Right atrium auricular region (tissue), 2 donors: ENCODE results near the gene NEK10. TPM values are rescaled to one million over a fixed set of nuclear protein-coding genes. Genes with fewer than 3 reads are reported as not detected.
A peak's percentile ranks its signal among the peaks of the same experiment; 100 is the strongest.

Source experiments
- DNase-seq: peaks from one replicate; pipeline ENCODE4 v3.0.0-alpha.2; 2019; ENCODE audit warnings: low spot score
- H3K27ac ChIP-seq, 2 donors: fragments of 200-600 bp; sonication (generic); 1 replicate in 1 of 2; 2 replicates in 1 of 2; pipeline ENCODE4 v1.5.1; 2016 to 2019
- H3K27me3 ChIP-seq, 2 donors: fragments of 200-600 bp; sonication (generic); one replicate each; pipeline versions ENCODE4 v1.5.1 to v1.6.0; 2017 to 2019
- H3K36me3 ChIP-seq: fragments of 200-600 bp; sonication (generic); one replicate; pipeline ENCODE4 v1.5.1; 2016
- H3K4me1 ChIP-seq, 2 donors: fragments of 200-600 bp; sonication (generic); one replicate each; pipeline versions ENCODE4 v1.5.1 to v1.6.0; 2017 to 2019
- H3K4me3 ChIP-seq, 2 donors: fragments of 200-600 bp; sonication (generic); 1 replicate in 1 of 2; 2 replicates in 1 of 2; pipeline ENCODE4 v1.5.1; 2017 to 2019; ENCODE audit warnings: mild to moderate bottlenecking in 1 of 2, moderate library complexity in 1 of 2
- H3K9me3 ChIP-seq, 2 donors: fragments of 200-600 bp; sonication (generic); one replicate each; pipeline ENCODE4 v1.5.1; 2019
- total RNA-seq, 2 donors: library from RNA; depleted of rRNA; stranded (reverse); fragments of >200 nt; gene quantifications; one replicate each; pipeline ENCODE4 v1.1.0, GENCODE V29; 2016
- TF ChIP-seq, protein P1 (sequence below), 2 donors: fragments of 200-600 bp; sonication (generic); IDR thresholded peaks; one replicate each; pipeline ENCODE4 v1.5.1; 2019; ENCODE audit warnings: antibody characterized with exemption in 2 of 2

The NEK10 gene
- total RNA-seq, 2 donors from 2014 or later: 10.3 to 18.3 TPM

DNA sequence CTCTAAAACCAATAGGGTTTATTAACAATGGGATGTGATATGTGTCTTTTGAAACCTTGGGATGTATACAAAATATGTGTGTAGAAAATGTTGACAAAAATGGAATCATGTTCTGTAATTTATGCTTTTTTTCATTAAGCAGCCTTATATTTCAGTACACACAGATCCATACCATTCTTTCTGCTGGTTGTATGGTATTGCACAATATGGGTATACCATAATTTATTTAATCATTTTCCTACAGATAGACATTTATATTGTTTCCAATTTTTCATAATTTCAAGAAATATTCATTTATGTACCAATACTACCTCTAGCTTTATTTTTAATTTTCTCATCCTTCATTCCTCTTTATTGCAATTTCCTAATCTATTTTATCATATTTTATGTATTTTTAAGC, 83.5 kb downstream of the NEK10 start:
- no peak for DNase-seq
- Histone ChIP-seq H3K9me3 (no peaks in the 10 kb centered on the region), H3K4me3 (no peak overlapping the region), H3K36me3 (no peaks in the 10 kb centered on the region), H3K27me3 (no peaks in the 10 kb centered on the region), H3K4me1 (no peaks in the 10 kb centered on the region), H3K27ac (no peak overlapping the region)
- TF ChIP-seq, protein P1, sequence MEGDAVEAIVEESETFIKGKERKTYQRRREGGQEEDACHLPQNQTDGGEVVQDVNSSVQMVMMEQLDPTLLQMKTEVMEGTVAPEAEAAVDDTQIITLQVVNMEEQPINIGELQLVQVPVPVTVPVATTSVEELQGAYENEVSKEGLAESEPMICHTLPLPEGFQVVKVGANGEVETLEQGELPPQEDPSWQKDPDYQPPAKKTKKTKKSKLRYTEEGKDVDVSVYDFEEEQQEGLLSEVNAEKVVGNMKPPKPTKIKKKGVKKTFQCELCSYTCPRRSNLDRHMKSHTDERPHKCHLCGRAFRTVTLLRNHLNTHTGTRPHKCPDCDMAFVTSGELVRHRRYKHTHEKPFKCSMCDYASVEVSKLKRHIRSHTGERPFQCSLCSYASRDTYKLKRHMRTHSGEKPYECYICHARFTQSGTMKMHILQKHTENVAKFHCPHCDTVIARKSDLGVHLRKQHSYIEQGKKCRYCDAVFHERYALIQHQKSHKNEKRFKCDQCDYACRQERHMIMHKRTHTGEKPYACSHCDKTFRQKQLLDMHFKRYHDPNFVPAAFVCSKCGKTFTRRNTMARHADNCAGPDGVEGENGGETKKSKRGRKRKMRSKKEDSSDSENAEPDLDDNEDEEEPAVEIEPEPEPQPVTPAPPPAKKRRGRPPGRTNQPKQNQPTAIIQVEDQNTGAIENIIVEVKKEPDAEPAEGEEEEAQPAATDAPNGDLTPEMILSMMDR (IDR thresholded peaks at IDR 0.05): no peak

DNA sequence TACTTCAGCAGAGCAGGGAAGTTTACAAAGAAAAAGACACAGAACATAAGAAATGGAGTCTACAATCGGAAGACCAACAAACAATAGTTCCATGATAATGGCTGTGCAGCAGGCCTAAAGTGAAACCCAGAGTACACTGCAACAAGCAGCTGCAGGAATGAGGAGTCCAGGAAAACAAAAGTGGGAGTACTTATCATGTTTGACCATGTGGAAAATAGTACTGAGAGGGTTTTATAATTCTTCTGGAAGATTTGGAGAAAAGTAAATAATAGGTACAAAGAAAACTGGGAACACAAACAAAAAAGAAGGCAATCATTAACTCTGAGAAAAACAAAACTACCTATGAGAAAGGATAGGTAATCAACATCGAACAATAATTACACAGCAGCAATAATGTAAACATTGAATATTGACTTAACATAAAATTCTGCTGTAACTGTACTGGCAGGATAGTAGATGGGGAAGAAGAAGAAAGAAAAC, 87.5 kb downstream of the NEK10 start:
- no peak for DNase-seq
- no peaks in the 10 kb centered on the region for H3K27me3 ChIP-seq
- no peaks in the 10 kb centered on the region for H3K9me3 ChIP-seq
- TF ChIP-seq, protein P1 (IDR thresholded peaks at IDR 0.05): no peak
- H3K4me1 ChIP-seq: no peaks in the 10 kb centered on the region
- H3K4me3 ChIP-seq: no peak overlapping the region
- H3K27ac ChIP-seq: no peak overlapping the region
- no peaks in the 10 kb centered on the region for H3K36me3 ChIP-seq

DNA sequence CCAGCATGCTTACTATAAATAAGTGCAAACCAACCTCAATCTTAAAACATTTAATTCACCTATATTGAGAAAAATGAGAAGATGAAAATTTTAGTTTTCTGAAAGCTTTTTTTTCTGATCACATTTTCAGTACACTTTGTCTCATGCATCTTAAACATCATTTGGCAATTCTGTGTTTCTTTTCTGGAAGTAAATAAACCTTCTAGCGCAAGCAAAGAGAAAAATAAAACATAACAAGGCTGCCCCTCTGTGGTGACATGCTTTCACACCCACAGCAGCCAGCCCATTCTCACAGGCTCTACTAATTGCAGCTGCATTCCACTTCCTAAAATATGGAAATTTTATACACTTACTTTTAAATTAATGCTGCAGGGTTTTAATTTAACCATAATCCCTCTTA, 90.1 kb downstream of the NEK10 start:
- DNase-seq: no peak
- Histone ChIP-seq H3K27me3 (no peaks in the 10 kb centered on the region), H3K36me3 (no peaks in the 10 kb centered on the region), H3K4me1 (no peaks in the 10 kb centered on the region), H3K4me3 (no peak overlapping the region), H3K9me3 (no peaks in the 10 kb centered on the region), H3K27ac (no peak overlapping the region)
- TF ChIP-seq, protein P1 (IDR thresholded peaks at IDR 0.05): peak in 1 of 2 donors; percentile 52

DNA sequence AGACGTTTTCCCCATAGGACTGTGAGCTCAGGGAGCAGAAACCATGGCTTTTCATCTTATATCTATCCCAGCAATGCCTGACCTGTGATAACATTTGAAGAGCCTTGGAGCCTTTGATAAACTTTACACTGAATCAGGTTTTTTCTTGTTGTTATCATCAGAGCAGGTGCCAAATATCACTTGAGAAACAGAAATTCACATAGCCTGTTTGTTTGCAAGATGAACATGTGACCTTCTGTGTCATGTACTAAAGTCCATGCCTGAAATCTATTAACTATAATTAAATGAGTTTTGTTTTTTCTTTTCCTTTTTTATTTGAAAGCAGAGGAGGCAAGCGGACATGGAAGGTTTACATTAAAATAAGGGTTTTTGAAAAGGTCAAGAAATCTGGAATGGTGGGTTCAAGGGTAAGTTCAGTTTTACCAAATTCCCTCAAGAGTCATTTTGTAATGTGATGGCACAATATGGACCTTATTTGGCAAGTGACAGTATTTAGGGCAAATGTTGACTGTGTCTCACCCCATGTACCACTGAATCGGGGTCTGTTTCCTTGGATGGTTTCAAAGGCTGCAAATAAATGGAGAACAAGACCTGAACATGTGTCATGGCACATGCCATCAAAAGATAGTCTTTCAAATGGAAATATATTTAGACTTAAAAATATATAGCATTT, 90.7 kb downstream of the NEK10 start:
- TF ChIP-seq, protein P1 (IDR thresholded peaks at IDR 0.05): no peak
- Histone ChIP-seq H3K27ac (no peak overlapping the region), H3K4me1 (no peaks in the 10 kb centered on the region), H3K27me3 (no peaks in the 10 kb centered on the region), H3K4me3 (no peak overlapping the region), H3K9me3 (no peaks in the 10 kb centered on the region), H3K36me3 (no peaks in the 10 kb centered on the region)
- DNase-seq: no peak

DNA sequence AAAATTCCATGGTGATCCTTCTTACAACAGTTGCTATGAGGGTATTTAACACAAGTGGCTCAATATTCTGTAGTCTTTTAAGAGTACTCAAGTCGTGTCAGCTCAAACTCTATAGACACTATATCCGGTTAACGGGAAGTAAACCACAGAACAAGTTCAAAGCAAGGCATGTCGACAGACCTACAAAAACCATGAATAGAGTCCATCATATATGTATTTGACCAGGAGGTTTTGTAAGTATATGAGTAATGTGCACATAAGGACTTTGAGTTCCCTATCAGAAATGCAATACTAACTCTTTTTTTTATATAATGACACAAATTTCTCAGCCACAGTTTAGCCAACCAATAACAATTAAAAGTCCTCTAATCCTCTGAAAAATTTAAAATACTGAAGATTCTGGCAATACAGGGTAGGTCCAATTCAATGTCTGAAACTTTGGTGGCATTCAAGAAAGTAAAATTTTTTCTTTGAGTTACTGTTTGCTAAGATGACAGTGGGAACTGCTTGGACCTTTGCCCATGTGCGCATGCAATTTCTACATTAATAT, 93.7 kb downstream of the NEK10 start:
- H3K4me1 ChIP-seq: no peaks in the 10 kb centered on the region
- no peaks in the 10 kb centered on the region for H3K36me3 ChIP-seq
- H3K9me3 ChIP-seq: no peaks in the 10 kb centered on the region
- TF ChIP-seq, protein P1 (IDR thresholded peaks at IDR 0.05): no peak
- H3K4me3 ChIP-seq: no peak overlapping the region
- H3K27ac ChIP-seq: no peak overlapping the region
- no peaks in the 10 kb centered on the region for H3K27me3 ChIP-seq
- DNase-seq: no peak
